Common myeloid progenitor, CD34-positive (primary cell): ENCODE measurements around the gene LRRC3B.
A peak's percentile ranks its signal among the peaks of the same experiment; 100 is the strongest.

Source experiments
- CTCF ChIA-PET: fragments of 350-600 bp; sonication (Branson Sonifier 250); formaldehyde crosslinking; loops from one replicate; lab custom pipeline; 2021; ENCODE audit warnings: antibody characterized with exemption; lab: Charles Lee
- POLR2A ChIA-PET: fragments of 350-600 bp; sonication (Branson Sonifier 250); formaldehyde crosslinking; loops from one replicate; lab custom pipeline; 2021; ENCODE audit warnings: antibody characterized with exemption; lab: Charles Lee
- DNase-seq, 3 donors: peaks; one replicate each; pipeline versions ENCODE4 v3.0.0 to v3.0.0-alpha.2; 2013
- H3K27ac ChIP-seq, 2 experiments: 1 replicate in 1 of 2; 2 replicates in 1 of 2; pipeline ENCODE4 v1.7.0; 2013; ENCODE audit warnings: inconsistent platforms in 2 of 2, low read length in 2 of 2, mild to moderate bottlenecking in 2 of 2, low read depth in 1 of 2, moderate library complexity in 1 of 2; ENCODE audit not compliant: severe bottlenecking in 2 of 2, insufficient read depth in 1 of 2, poor library complexity in 1 of 2
- H3K27me3 ChIP-seq, 5 experiments: replicated peaks in 2 of 5; 1 replicate in 3 of 5; 2 replicates in 2 of 5; pipeline versions ENCODE4 v1.6.1 to v1.7.0; 2013; ENCODE audit warnings: low read length in 4 of 5, mild to moderate bottlenecking in 2 of 5, moderate library complexity in 2 of 5, inconsistent platforms in 1 of 5; ENCODE audit not compliant: insufficient read depth in 5 of 5, control insufficient read depth in 4 of 5
- H3K36me3 ChIP-seq, 4 experiments: 1 replicate in 2 of 4; 2 replicates in 2 of 4; pipeline versions ENCODE4 v1.6.1 to v1.7.0; 2013; ENCODE audit warnings: low read length in 3 of 4, control low read depth in 1 of 4, mild to moderate bottlenecking in 1 of 4; ENCODE audit not compliant: control insufficient read depth in 4 of 4, insufficient read depth in 4 of 4
- H3K4me1 ChIP-seq, 4 experiments: 1 replicate in 3 of 4; 2 replicates in 1 of 4; pipeline versions ENCODE4 v1.6.1 to v1.7.1; 2013; ENCODE audit warnings: low read length in 3 of 4, mild to moderate bottlenecking in 3 of 4, control low read depth in 1 of 4, inconsistent platforms in 1 of 4, moderate library complexity in 1 of 4; ENCODE audit not compliant: control insufficient read depth in 4 of 4, insufficient read depth in 4 of 4; ENCODE audit errors: control extremely low read depth in 1 of 4
- H3K4me3 ChIP-seq, 7 experiments: 1 replicate in 4 of 7; 2 replicates in 3 of 7; pipeline versions ENCODE4 v1.5.1 to v1.7.0; 2013; ENCODE audit warnings: mild to moderate bottlenecking in 7 of 7, low read length in 6 of 7, moderate library complexity in 6 of 7, inconsistent platforms in 2 of 7, low read depth in 2 of 7, control low read depth in 1 of 7; ENCODE audit not compliant: insufficient read depth in 4 of 7, control insufficient read depth in 1 of 7; ENCODE audit errors: extremely low read depth in 1 of 7
- H3K9me3 ChIP-seq, 5 experiments: 1 replicate in 4 of 5; 2 replicates in 1 of 5; pipeline versions ENCODE4 v1.6.1 to v1.7.1; 2013; ENCODE audit warnings: low read length in 4 of 5, mild to moderate bottlenecking in 2 of 5, inconsistent platforms in 1 of 5, low read depth in 1 of 5, moderate library complexity in 1 of 5; ENCODE audit not compliant: control insufficient read depth in 4 of 5, insufficient read depth in 2 of 5; ENCODE audit errors: control extremely low read depth in 1 of 5
- WGBS: methylation state at CpG from one replicate; pipeline ENCODE4 v1.1.5; 2013; ENCODE audit not compliant: insufficient coverage; 5-methylcytosine and 5-hydroxymethylcytosine counted together

Gene LRRC3B

DNA sequence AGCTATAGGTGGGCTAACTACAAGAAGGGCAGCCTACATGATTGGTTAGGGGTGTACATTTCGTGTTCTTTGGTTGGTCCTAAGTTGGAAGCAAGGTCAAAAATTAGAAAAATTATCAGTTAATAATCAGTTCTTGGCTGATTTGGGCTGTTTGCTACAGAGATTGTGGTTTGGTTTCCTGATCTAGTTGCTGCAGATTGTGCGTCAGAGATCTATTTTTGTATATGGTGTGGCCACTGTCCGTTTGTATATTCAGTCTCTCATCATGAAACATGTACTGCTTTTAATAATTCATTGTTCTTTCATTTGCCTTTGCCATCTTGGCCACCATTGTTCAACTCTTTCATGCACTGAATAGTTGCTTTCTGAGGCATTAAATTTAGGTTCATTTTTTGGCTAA is 80.9 kb downstream of the LRRC3B start:
- Histone ChIP-seq H3K4me1 (no peaks in the 10 kb centered on the region), H3K9me3 (no peaks in the 10 kb centered on the region), H3K4me3 (no peak overlapping the region), H3K27ac (no peak overlapping the region), H3K36me3 (no peaks in the 10 kb centered on the region), H3K27me3 (no peaks in the 10 kb centered on the region)
- WGBS: 92% methylated on average over 2 of the region's 3 CpGs
- CTCF ChIA-PET: no interaction called here
- POLR2A ChIA-PET: no interaction called here
- DNase-seq: no peak

DNA sequence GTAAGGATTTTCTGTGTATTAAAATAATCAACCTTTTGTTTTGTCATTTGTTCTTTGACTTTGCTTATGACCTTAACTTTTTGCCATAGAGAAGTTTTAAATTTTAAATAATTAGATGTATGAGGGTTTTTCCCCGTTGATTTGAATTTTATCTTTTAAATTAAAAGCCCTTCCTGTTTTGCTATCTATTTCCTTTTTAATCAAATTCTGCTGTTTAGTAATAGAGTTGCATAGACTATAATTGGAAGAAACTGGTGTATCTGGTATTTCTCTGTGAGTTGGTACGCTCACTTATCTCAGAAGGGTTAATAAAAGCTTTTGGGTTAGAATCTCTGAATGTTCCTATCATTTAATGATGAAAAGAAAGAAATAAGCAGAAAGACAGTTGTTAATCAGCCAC is 82.2 kb downstream of the LRRC3B start:
- H3K27ac ChIP-seq: no peak overlapping the region
- ChIA-PET CTCF (no interaction called here), POLR2A (no interaction called here)
- 100% methylated on average over 1 of the region's 2 CpGs for WGBS
- no peaks in the 10 kb centered on the region for H3K4me1 ChIP-seq
- no peaks in the 10 kb centered on the region for H3K27me3 ChIP-seq
- H3K9me3 ChIP-seq: no peaks in the 10 kb centered on the region
- H3K4me3 ChIP-seq: no peak overlapping the region
- H3K36me3 ChIP-seq: no peaks in the 10 kb centered on the region
- no peak for DNase-seq

- ChIA-PET CTCF (no interaction called here), POLR2A (no interaction called here)
- Histone ChIP-seq H3K36me3 (no peaks in the 10 kb centered on the region), H3K27ac (no peak overlapping the region), H3K27me3 (no peaks in the 10 kb centered on the region), H3K9me3 (no peaks in the 10 kb centered on the region), H3K4me1 (no peaks in the 10 kb centered on the region), H3K4me3 (no peak overlapping the region)
- no CpG with 5 or more reads among the region's 1 CpG for WGBS
- no peak for DNase-seq
Measured at GRCh38 chr3:26708501-26708900, 85.9 kb downstream of the LRRC3B start.

- H3K27ac ChIP-seq: no peak overlapping the region
- peak; percentile 9 to 48 (median 30) for DNase-seq
- WGBS: 73% methylated on average over 3 of the region's 5 CpGs
- H3K9me3 ChIP-seq: no peaks in the 10 kb centered on the region
- ChIA-PET CTCF (interaction anchor here (0.6 to 1.2 kb wide), 5 partner anchors 10 to 1939 kb away, joined by 3 to 6 read pairs (median 3); no protein-coding TSS in a partner anchor), POLR2A (no interaction called here)
- no peaks in the 10 kb centered on the region for H3K36me3 ChIP-seq
- no peaks in the 10 kb centered on the region for H3K27me3 ChIP-seq
- no peak overlapping the region for H3K4me3 ChIP-seq
- no peaks in the 10 kb centered on the region for H3K4me1 ChIP-seq
Measured at GRCh38 chr3:26712211-26713026, 89.8 kb downstream of the LRRC3B start.

DNA sequence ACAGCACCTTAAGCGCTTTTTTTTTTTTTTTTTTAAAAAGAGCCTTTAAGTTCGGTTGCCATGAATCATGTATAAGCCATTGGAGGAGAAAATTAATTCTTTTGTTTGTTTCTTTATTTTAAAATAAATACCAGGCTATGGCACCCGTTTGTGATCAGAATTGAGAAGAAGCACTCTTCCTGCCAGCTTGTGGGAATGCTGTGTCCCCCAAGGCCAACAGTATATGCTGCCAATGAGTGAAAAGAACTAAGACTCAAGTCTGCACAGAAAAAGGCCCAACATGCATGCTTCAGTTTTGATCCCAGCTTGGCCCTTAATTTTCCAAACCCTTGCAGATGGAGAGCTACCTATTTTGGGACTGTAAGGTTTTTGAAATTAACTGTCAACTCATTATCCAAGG is 90.5 kb downstream of the LRRC3B start:
- Histone ChIP-seq H3K27ac (no peak overlapping the region), H3K4me1 (no peaks in the 10 kb centered on the region), H3K9me3 (no peaks in the 10 kb centered on the region), H3K36me3 (no peaks in the 10 kb centered on the region), H3K27me3 (no peaks in the 10 kb centered on the region), H3K4me3 (no peak overlapping the region)
- ChIA-PET POLR2A (no interaction called here), CTCF (interaction anchor here (0.5 to 1.2 kb wide), 6 partner anchors 9 to 1939 kb away, joined by 3 to 6 read pairs (median 3); no protein-coding TSS in a partner anchor)
- WGBS: 82% methylated on average over 1 of the region's 3 CpGs
- no peak for DNase-seq

- POLR2A ChIA-PET: no interaction called here
- no peak overlapping the region for H3K4me3 ChIP-seq
- H3K4me1 ChIP-seq: no peaks in the 10 kb centered on the region
- no peaks in the 10 kb centered on the region for H3K36me3 ChIP-seq
- no peaks in the 10 kb centered on the region for H3K27me3 ChIP-seq
- CTCF ChIA-PET: no interaction called here
- 93% methylated on average over 3 of the region's 3 CpGs for WGBS
- H3K27ac ChIP-seq: no peak overlapping the region
- no peak for DNase-seq
- no peaks in the 10 kb centered on the region for H3K9me3 ChIP-seq
Measured at GRCh38 chr3:26714485-26714884, 91.9 kb downstream of the LRRC3B start.

GRCh38 chr3:26715431-26715830 is 92.9 kb downstream of the LRRC3B start:
- H3K36me3 ChIP-seq: no peaks in the 10 kb centered on the region
- no peaks in the 10 kb centered on the region for H3K27me3 ChIP-seq
- POLR2A ChIA-PET: no interaction called here
- CTCF ChIA-PET: no interaction called here
- H3K27ac ChIP-seq: no peak overlapping the region
- WGBS: 100% methylated on average over 1 of the region's 3 CpGs
- no peak for DNase-seq
- H3K9me3 ChIP-seq: no peaks in the 10 kb centered on the region
- no peak overlapping the region for H3K4me3 ChIP-seq
- no peaks in the 10 kb centered on the region for H3K4me1 ChIP-seq
